Measurements from ENCODE around the gene ANO10. TPM values are rescaled to one million over a fixed set of nuclear protein-coding genes. Genes with fewer than 3 reads are reported as not detected.

ANO10 gene
- total RNA-seq, 2 donors from 2014 or later = 83.8 to 112 TPM

DNA sequence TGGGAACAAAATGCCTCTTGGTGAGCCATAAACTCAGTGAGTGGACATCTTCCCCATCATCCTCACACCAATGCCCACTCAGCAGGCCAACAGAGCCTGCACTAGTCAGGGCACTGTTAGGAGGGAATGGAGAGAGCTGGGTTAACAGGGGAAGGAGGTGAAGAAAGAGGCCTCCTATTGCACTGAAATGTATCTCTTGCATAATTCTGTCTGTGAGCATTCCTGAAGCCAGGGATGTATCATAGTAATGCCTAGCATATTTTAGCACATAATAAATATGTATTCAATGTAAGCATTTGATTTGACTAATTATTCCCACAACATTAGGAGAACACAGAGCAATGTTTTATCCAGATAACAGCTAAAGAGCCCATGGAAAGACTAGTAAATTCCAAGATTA lies 81.2 kb downstream of the ANO10 start:
- no peak overlapping the region for H3K27ac ChIP-seq (ENCODE audit: low read depth, low read length)
- H3K36me3 ChIP-seq (ENCODE audit: control insufficient read depth, insufficient read depth, low read length) = no peaks in the 10 kb centered on the region
- peaks cover 10% of the 10 kb centered on the region for H3K36me3 Mint-ChIP-seq (ENCODE audit: low read depth)
- TF ChIP-seq, protein P1, sequence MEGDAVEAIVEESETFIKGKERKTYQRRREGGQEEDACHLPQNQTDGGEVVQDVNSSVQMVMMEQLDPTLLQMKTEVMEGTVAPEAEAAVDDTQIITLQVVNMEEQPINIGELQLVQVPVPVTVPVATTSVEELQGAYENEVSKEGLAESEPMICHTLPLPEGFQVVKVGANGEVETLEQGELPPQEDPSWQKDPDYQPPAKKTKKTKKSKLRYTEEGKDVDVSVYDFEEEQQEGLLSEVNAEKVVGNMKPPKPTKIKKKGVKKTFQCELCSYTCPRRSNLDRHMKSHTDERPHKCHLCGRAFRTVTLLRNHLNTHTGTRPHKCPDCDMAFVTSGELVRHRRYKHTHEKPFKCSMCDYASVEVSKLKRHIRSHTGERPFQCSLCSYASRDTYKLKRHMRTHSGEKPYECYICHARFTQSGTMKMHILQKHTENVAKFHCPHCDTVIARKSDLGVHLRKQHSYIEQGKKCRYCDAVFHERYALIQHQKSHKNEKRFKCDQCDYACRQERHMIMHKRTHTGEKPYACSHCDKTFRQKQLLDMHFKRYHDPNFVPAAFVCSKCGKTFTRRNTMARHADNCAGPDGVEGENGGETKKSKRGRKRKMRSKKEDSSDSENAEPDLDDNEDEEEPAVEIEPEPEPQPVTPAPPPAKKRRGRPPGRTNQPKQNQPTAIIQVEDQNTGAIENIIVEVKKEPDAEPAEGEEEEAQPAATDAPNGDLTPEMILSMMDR (conservative IDR thresholded peaks at IDR 0.05) = no peak
- no peak overlapping the region for H3K4me3 ChIP-seq (ENCODE audit: low read length)
- H3K9me3 Mint-ChIP-seq = no peaks in the 10 kb centered on the region
- H3K27me3 ChIP-seq (ENCODE audit: control insufficient read depth, insufficient read depth, low read length, poor library complexity, severe bottlenecking) = peaks cover 8% of the 10 kb centered on the region
- no peaks in the 10 kb centered on the region for H3K9me3 ChIP-seq (ENCODE audit: control insufficient read depth, low read length)
- H3K27ac Mint-ChIP-seq = no peak overlapping the region
- DNase-seq = no peak
- no peaks in the 10 kb centered on the region for H3K4me1 ChIP-seq (ENCODE audit: control insufficient read depth, insufficient read depth, low read length)
- no peak overlapping the region for H3K4me3 Mint-ChIP-seq
- peaks cover 9% of the 10 kb centered on the region for H3K4me1 Mint-ChIP-seq
- H3K9ac ChIP-seq (ENCODE audit: extremely low read depth, low read length, poor library complexity, severe bottlenecking) = no peak overlapping the region
- no peaks in the 10 kb centered on the region for H3K27me3 Mint-ChIP-seq (ENCODE audit: insufficient read depth)

DNA sequence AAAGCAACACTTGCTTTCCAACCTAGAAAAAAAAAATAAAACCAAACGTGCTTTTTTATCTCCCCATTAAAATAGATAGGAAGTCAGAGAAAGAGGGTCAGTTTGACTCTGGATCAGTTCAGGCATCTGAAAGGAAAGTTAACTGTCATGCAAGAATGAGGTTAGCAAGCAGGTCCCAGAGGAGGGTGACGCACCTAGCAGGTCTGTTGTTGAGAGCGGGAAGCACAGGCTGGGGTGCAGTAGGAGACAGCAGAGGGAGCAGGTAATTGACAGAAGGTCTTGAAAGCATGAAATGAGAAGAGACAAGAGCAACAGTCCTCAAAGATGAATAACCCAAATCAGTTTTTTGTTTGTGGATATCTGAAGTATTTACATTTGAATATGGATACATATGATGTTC lies 82.5 kb downstream of the ANO10 start:
- Mint-ChIP-seq H3K9me3 (no peaks in the 10 kb centered on the region), H3K36me3 (ENCODE audit: low read depth) (peaks cover 10% of the 10 kb centered on the region), H3K4me1 (peaks cover 9% of the 10 kb centered on the region), H3K27ac (no peak overlapping the region), H3K27me3 (ENCODE audit: insufficient read depth) (no peaks in the 10 kb centered on the region), H3K4me3 (no peak overlapping the region)
- TF ChIP-seq, protein P1 (conservative IDR thresholded peaks at IDR 0.05) = no peak
- Histone ChIP-seq H3K9ac (ENCODE audit: extremely low read depth, low read length, poor library complexity, severe bottlenecking) (no peak overlapping the region), H3K36me3 (ENCODE audit: control insufficient read depth, insufficient read depth, low read length) (no peaks in the 10 kb centered on the region), H3K27ac (ENCODE audit: low read depth, low read length) (no peak overlapping the region), H3K4me1 (ENCODE audit: control insufficient read depth, insufficient read depth, low read length) (no peaks in the 10 kb centered on the region), H3K4me3 (ENCODE audit: low read length) (no peak overlapping the region), H3K27me3 (ENCODE audit: control insufficient read depth, insufficient read depth, low read length, poor library complexity, severe bottlenecking) (peaks cover 8% of the 10 kb centered on the region), H3K9me3 (ENCODE audit: control insufficient read depth, low read length) (no peaks in the 10 kb centered on the region)
- WGBS, 2 experiments (ENCODE audit: insufficient coverage in 1 of 2, insufficient read length in 1 of 2) = 61 to 88% methylated on average over 2 to 3 of the region's 3 CpGs
- peak; percentile 67 for DNase-seq

DNA sequence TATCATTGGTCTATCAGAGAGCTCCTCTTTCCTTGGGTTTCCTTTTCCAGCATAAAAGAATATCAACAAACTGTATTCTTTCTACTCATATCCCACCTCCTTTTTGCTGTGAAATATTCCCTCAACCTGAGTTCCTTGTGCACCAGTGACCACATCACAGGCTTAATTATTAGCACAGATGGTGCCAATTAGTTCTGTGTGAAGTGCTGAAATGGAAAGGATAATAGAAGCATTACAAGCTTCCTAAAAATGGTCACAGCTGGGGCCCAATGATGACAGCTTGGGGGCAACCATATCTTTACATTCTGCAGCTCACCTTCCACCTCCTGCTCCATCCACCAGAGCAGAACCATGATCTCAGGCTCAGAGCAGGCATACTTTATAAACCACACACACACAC lies 84.6 kb downstream of the ANO10 start:
- Histone ChIP-seq H3K27ac (ENCODE audit: low read depth, low read length) (no peak overlapping the region), H3K4me1 (ENCODE audit: control insufficient read depth, insufficient read depth, low read length) (no peaks in the 10 kb centered on the region), H3K9ac (ENCODE audit: extremely low read depth, low read length, poor library complexity, severe bottlenecking) (no peak overlapping the region), H3K4me3 (ENCODE audit: low read length) (no peak overlapping the region), H3K9me3 (ENCODE audit: control insufficient read depth, low read length) (no peaks in the 10 kb centered on the region), H3K36me3 (ENCODE audit: control insufficient read depth, insufficient read depth, low read length) (no peaks in the 10 kb centered on the region), H3K27me3 (ENCODE audit: control insufficient read depth, insufficient read depth, low read length, poor library complexity, severe bottlenecking) (peaks cover 8% of the 10 kb centered on the region)
- Mint-ChIP-seq H3K4me1 (peaks cover 9% of the 10 kb centered on the region), H3K27me3 (ENCODE audit: insufficient read depth) (no peaks in the 10 kb centered on the region), H3K36me3 (ENCODE audit: low read depth) (peaks cover 10% of the 10 kb centered on the region), H3K27ac (no peak overlapping the region), H3K9me3 (no peaks in the 10 kb centered on the region), H3K4me3 (no peak overlapping the region)
- TF ChIP-seq, protein P1 (conservative IDR thresholded peaks at IDR 0.05) = no peak
- no peak for DNase-seq
